Stimulated activated memory B cell treated with anti-CD40 and anti-IgM and Interleukin-4, amounts not matched to agents 10 μg/mL and 1 μg/mL and 100 μg/mL, for 72 hours (primary cell): ENCODE data around the gene NKAPL.
"Not testable (repeated sequence)": the region's sequence is repeated elsewhere in the genome, so short reads cannot be mapped to it uniquely, and the experiment has no call there.

ENCODE experiments used
- ATAC-seq: fragments of 150-1000 bp; cut with Tn5 transposase; 2 replicates; pipeline ENCODE4 v1.10.0; 2021
- H3K27ac Mint-ChIP-seq: one replicate; pipeline ENCODE4 v1.8.0; 2022; ENCODE audit warnings: mild to moderate bottlenecking, mixed read lengths
- H3K27me3 Mint-ChIP-seq: one replicate; pipeline ENCODE4 v1.8.0; 2022; ENCODE audit warnings: mixed read lengths
- H3K36me3 Mint-ChIP-seq: one replicate; pipeline ENCODE4 v1.8.0; 2022; ENCODE audit warnings: mixed read lengths
- H3K4me1 Mint-ChIP-seq: one replicate; pipeline ENCODE4 v1.8.0; 2022; ENCODE audit warnings: mixed read lengths
- H3K4me3 Mint-ChIP-seq: one replicate; pipeline ENCODE4 v1.8.0; 2022; ENCODE audit warnings: mild to moderate bottlenecking, moderate library complexity, mixed read lengths
- H3K9me3 Mint-ChIP-seq: one replicate; pipeline ENCODE4 v1.8.0; 2022; ENCODE audit warnings: mixed read lengths

NKAPL gene

DNA sequence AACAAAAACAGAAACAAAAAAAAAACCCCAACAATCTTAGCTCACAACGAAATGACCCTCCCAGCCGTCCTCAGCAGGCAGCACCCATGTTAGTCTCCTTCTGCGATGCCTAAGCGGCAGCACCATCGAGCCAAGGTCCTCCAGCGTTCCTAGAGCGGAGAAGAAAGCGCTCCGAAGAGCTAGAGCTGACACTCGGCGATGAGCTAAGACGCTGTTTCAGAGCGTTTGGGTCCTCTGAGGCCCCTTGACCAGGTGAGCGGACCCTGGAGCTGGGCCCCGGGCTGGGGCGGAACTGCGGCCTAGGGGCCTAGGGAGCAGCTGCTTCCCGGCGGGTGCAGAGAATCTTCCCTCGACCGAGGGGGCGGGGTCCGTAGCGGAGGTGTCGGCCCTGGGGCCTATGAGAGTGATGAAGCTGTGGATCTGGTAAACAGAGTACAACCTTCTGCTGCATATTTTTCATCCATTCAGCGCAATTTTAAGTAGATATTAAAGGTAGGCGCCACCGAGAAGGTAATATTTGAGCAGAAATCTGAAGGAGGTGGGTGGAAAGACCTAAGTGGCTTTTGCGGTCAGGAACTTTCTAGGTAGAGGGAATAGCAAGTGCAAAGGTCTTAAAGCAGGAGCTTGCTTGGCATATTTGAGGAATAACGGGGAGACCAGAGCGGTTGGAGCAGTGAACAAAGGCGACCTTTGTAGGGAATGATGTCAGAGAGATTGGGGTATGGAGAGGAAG lies 8.0 kb downstream of the NKAPL start, which contains the start of gene ZSCAN26:
ZSCAN26 (plus strand) TSS at position 182 of the 733 bp plus-strand sequence. CDS start 4,777 bp downstream, outside the sequence.
- Mint-ChIP-seq H3K27ac (no peak within 1 kb of the TSS), H3K4me3 (no peak within 1 kb of the TSS), H3K36me3 (peaks cover 13% of the 10 kb centered on the region), H3K4me1 (peaks cover 11% of the 10 kb centered on the region), H3K9me3 (no peaks in the 10 kb centered on the region), H3K27me3 (no peaks in the 10 kb centered on the region)
- ATAC-seq = peak; percentile 97

GRCh38 chr6:28267695-28268059 lies 8.6 kb downstream of the NKAPL start:
- H3K4me3 Mint-ChIP-seq = no peak overlapping the region
- no peaks in the 10 kb centered on the region for H3K9me3 Mint-ChIP-seq
- peaks cover 11% of the 10 kb centered on the region for H3K4me1 Mint-ChIP-seq
- H3K27ac Mint-ChIP-seq = no peak overlapping the region
- H3K27me3 Mint-ChIP-seq = no peaks in the 10 kb centered on the region
- peaks cover 19% of the 10 kb centered on the region for H3K36me3 Mint-ChIP-seq
- no peak for ATAC-seq

DNA sequence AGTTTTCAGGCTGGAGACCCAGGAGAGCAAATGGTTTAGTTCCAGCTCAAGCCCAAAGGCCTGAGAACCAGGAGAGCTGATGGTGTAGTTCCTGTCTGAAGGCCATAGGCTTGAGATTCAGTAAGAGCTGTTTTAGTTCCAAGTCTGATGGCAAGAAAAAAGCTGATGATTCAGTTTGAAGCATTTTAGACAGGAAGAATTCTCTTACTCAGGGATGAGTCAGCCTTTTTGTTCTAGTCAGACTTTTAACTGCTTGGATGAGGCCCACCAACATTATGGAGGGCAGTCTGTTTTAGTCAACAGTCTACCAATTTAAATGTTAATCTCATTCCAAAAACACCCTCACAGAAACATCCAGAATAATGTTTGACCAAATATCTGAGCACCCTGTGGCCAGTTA lies 10.4 kb downstream of the NKAPL start:
- peaks cover 35% of the 10 kb centered on the region for H3K36me3 Mint-ChIP-seq
- H3K27ac Mint-ChIP-seq = no peak overlapping the region
- no peak for ATAC-seq
- H3K9me3 Mint-ChIP-seq = no peaks in the 10 kb centered on the region
- no peaks in the 10 kb centered on the region for H3K27me3 Mint-ChIP-seq
- H3K4me3 Mint-ChIP-seq = no peak overlapping the region
- peaks cover 16% of the 10 kb centered on the region for H3K4me1 Mint-ChIP-seq

GRCh38 chr6:28274888-28275287 lies 15.8 kb downstream of the NKAPL start:
- H3K36me3 Mint-ChIP-seq = peaks cover 70% of the 10 kb centered on the region
- H3K27ac Mint-ChIP-seq = no peak overlapping the region
- peaks cover 16% of the 10 kb centered on the region for H3K4me1 Mint-ChIP-seq
- H3K27me3 Mint-ChIP-seq = no peaks in the 10 kb centered on the region
- H3K9me3 Mint-ChIP-seq = no peaks in the 10 kb centered on the region
- no peak for ATAC-seq
- no peak overlapping the region for H3K4me3 Mint-ChIP-seq

DNA sequence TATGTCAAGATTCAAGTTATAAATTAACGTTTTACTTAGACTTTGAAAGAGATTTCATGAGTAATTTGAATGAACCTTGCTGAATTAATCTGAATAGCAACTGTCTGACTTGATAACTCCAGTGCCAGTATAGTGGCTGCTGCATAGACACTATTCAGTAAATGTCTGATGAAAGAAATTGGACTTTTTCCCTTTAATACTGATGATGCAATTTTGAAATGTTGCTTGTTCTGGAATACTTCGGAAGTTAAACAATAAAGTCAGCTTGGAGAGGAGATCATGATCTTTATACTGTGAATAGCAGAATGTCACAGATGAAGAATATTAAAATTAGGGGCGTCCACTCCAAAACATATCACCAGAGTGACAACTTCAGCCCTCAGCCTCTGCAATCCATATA lies 18.6 kb downstream of the NKAPL start:
- no peak overlapping the region for H3K4me3 Mint-ChIP-seq
- H3K36me3 Mint-ChIP-seq = peaks cover 51% of the 10 kb centered on the region
- peaks cover 13% of the 10 kb centered on the region for H3K4me1 Mint-ChIP-seq
- no peaks in the 10 kb centered on the region for H3K9me3 Mint-ChIP-seq
- no peak overlapping the region for H3K27ac Mint-ChIP-seq
- peaks cover 16% of the 10 kb centered on the region for H3K27me3 Mint-ChIP-seq
- ATAC-seq = no peak

DNA sequence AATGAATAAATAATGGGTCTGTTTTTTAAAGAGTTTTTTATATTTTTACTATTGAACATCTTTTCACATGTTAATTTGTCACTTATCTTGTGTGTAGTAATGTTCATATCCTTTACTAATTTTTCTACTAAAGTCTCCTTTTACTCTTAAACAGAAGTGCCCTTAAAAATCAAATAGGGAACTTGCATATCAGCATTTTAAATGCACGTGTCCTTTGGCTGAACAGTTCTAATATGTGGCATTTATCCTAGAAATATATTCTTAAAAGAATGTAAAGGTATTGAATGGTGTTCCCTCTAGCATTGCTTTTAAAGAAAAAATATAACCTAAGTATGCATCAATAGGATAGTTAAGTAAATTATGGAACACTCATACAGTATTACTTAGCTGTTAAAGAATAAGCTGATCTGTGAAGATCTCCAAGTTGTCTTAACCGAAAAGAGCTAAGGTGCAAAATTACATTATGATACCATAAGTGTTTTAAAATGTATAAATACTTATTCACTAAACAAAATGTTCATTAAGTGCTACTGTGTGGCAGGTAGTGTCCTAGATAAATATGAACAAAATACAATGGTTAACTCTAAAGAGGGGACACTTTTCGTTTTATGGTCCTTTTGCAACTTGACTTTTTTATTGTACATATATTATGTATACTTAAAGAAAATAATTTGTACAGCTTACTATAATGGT lies 21.6 kb downstream of the NKAPL start:
- Mint-ChIP-seq H3K27me3 (peaks cover 32% of the 10 kb centered on the region), H3K9me3 (no peaks in the 10 kb centered on the region)
- no peak for ATAC-seq

GRCh38 chr6:28281288-28282064 lies 22.4 kb downstream of the NKAPL start, which contains the start of gene PGBD1:
PGBD1 (plus strand) TSS chr6:28281572; CDS start chr6:28283814, 2,242 bp downstream.
- Mint-ChIP-seq H3K4me3 (peak within 1 kb of the TSS; percentile 78), H3K4me1 (peaks cover 7% of the 10 kb centered on the region), H3K36me3 (peaks cover 40% of the 10 kb centered on the region), H3K27ac (no peak within 1 kb of the TSS), H3K9me3 (no peaks in the 10 kb centered on the region), H3K27me3 (peaks cover 32% of the 10 kb centered on the region)
- peak; percentile 86 for ATAC-seq

More for the DNA sequence above, 21.6 kb downstream of the NKAPL start:
- Mint-ChIP-seq H3K27ac (no peak overlapping the region), H3K36me3 (peaks cover 44% of the 10 kb centered on the region), H3K4me1 (peaks cover 7% of the 10 kb centered on the region), H3K4me3 (peak overlapping the region; percentile 78)

- Mint-ChIP-seq H3K27me3 (peaks cover 32% of the 10 kb centered on the region), H3K27ac (no peak overlapping the region), H3K4me1 (peaks cover 7% of the 10 kb centered on the region), H3K4me3 (no peak overlapping the region), H3K9me3 (no peaks in the 10 kb centered on the region), H3K36me3 (peaks cover 40% of the 10 kb centered on the region)
- ATAC-seq = no peak
Measured at GRCh38 chr6:28282926-28283325, 23.8 kb downstream of the NKAPL start.

- H3K36me3 Mint-ChIP-seq = peaks cover 21% of the 10 kb centered on the region
- no peak for ATAC-seq
- peaks cover 4% of the 10 kb centered on the region for H3K9me3 Mint-ChIP-seq
- H3K4me3 Mint-ChIP-seq = no peak overlapping the region
- no peak overlapping the region for H3K27ac Mint-ChIP-seq
- no peaks in the 10 kb centered on the region for H3K4me1 Mint-ChIP-seq
- H3K27me3 Mint-ChIP-seq = no peaks in the 10 kb centered on the region
Measured at GRCh38 chr6:28291573-28291972, 32.5 kb downstream of the NKAPL start.

- Mint-ChIP-seq H3K36me3 (peaks cover 17% of the 10 kb centered on the region), H3K27me3 (no peaks in the 10 kb centered on the region), H3K9me3 (peaks cover 4% of the 10 kb centered on the region), H3K4me1 (no peaks in the 10 kb centered on the region), H3K4me3 (no peak overlapping the region), H3K27ac (no peak overlapping the region)
- ATAC-seq = no peak
Measured at GRCh38 chr6:28295326-28295725, 36.2 kb downstream of the NKAPL start.

DNA sequence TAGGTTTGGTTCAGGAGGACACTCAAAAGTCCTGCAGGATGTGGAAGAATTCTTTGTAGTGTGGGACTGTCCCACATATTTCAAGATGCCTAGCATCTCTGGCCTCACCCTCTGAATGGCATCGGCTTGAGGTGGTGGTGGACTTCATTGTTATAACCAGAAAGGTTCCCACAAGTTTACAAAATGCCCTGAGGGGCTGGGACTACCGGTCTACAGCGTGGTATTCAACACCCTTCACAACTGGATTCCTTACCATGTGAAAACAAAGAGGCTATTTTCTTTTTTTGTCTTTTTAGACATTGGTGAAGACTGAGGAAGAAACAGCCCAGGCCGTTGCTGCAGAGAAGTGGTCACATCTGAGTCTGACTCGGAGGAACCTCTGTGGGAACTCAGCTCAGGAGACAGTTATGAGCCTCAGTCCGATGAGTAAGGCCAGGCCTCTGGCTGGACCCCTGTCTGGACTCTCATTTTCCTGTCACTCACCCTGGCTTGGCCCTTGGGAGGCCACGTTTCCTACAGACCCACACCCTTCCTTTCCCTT lies 37.5 kb downstream of the NKAPL start:
- H3K9me3 Mint-ChIP-seq = no peaks in the 10 kb centered on the region
- no peak overlapping the region for H3K27ac Mint-ChIP-seq
- H3K4me1 Mint-ChIP-seq = no peaks in the 10 kb centered on the region
- H3K4me3 Mint-ChIP-seq = no peak overlapping the region
- no peak for ATAC-seq
- peaks cover 15% of the 10 kb centered on the region for H3K36me3 Mint-ChIP-seq
- no peaks in the 10 kb centered on the region for H3K27me3 Mint-ChIP-seq

DNA sequence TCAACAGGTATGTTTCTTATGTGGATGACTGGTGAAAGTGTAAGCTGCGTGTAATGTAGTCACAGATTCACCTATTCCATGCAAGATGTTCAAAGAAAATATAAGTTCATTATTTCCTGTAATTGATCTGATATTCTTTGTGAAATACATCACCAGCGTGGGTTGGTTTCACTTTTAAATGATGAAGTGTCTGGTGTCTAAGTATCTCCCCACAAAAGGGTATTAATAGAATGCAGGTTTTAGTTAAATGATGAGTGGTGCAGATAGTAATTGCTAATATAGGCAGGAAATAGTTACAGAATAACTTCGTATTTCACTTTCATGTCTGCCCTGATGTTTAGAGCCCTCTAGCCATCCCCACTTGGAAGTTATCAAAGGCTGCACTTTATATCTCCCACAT lies 44.5 kb downstream of the NKAPL start:
- peaks cover under 1% of the 10 kb centered on the region for H3K27me3 Mint-ChIP-seq
- peaks cover 7% of the 10 kb centered on the region for H3K9me3 Mint-ChIP-seq
- no peak overlapping the region for H3K27ac Mint-ChIP-seq
- peaks cover 15% of the 10 kb centered on the region for H3K4me1 Mint-ChIP-seq
- H3K4me3 Mint-ChIP-seq = no peak overlapping the region
- ATAC-seq = no peak
- peaks cover 14% of the 10 kb centered on the region for H3K36me3 Mint-ChIP-seq

DNA sequence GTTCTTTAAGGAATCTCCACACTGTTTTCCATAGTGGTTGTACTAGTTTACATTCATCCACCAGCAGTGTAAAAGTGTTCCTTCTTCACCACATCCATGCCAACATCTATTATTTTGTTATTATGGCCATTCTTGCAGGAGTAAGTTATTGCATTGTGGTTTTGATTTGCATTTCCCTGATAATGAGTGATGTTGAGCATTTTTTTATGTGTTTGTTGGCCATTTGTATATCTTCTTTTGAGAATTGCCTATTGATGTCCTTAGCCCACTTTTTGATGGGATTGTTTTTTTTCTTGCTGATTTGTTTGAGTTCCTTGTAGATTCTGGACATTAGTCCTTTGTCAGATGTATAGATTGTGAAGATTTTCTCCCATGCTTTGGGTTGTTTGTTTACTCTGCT lies 47.3 kb downstream of the NKAPL start:
- ATAC-seq, H3K9me3 Mint-ChIP-seq, H3K27ac Mint-ChIP-seq, H3K4me3 Mint-ChIP-seq: not testable (repeated sequence)
- Mint-ChIP-seq H3K36me3 (peaks cover 12% of the 10 kb centered on the region), H3K27me3 (peaks cover 29% of the 10 kb centered on the region), H3K4me1 (peaks cover 15% of the 10 kb centered on the region)
